Dermis blood vessel endothelial cell (primary cell): ENCODE data around the gene GNA12. TPM values are rescaled to one million over a fixed set of nuclear protein-coding genes. Genes with fewer than 3 reads are reported as not detected.

Experiments
- DNase-seq: peaks from one replicate; pipeline ENCODE4 v3.0.0; 2010
- total RNA-seq: library from RNA; depleted of rRNA; stranded (reverse); fragments of >200 nt; gene quantifications from 2 replicates; pipeline ENCODE4 v1.2.3, GENCODE V29; 2014

Gene GNA12
- total RNA-seq, 1 donor from 2014 or later: 17.4 TPM

DNA sequence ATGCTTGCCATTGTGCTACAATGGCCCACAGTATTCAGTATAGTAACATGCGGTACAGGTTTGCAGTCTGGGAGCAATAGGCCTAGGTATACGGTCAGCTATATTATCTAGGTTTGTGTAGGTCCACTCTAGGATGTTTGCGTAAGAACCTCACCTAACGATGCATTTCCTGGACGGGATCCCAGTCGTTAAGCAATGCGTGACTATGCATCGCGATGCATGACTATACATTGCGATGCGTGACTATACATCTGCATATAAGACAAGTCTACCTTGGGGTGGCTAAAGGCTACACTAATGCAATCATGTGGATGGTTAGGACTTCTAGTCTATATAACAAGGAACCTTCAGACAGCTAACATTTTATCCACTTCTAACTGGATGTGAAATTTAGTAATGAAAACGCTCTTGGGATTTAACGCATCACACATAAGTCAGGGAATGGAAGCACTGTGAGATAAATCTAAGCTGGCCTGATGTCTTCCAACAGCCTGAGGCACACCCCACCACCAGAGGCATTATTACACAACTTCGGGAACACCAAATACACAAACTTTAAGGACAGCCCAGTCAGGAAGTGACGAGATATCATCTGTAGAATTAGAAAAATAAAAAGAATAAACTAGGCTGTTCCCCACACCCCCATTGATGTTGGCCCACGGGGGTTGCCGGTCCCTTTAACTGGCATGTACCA lies 9.2 kb downstream of the GNA12 start:
- no peak for DNase-seq

DNA sequence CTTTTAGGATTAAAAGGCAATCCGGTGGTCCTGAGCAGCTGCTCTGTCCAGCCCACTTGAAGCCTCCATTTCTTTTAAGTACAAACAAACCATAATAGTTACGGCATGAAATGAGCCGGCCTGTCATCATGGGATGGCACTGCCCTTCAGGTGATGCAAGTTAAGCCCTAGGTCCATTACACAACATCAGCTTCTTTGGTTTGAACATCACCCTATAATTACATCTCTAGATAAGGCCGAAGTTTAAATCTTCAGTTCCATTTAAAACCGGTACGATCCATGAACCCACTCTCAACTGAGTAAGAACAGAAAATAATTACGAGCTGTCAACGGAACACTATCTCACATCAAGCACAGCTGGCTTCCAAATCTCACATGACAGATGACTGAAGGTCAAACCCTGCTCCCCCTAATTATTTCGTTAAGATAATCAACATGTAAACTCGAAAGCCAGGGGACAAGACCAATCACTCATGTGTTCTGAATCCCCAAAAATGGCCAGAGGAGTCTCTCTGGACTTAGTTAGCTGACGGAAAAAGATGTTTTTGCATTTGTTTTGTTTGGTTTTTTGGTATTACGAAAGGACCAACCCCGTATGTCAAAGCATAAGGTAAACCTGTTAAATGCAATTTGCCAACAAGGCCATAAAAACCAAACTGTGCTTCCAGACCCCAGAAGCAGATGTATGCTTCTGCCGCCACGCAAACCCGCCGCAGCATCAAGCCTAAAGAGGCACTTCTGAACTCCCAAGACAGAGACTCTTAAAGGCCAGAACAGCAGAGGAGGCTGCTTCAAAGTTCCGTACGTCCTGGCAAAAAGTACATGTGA lies 10.8 kb downstream of the GNA12 start:
- DNase-seq: no peak

DNA sequence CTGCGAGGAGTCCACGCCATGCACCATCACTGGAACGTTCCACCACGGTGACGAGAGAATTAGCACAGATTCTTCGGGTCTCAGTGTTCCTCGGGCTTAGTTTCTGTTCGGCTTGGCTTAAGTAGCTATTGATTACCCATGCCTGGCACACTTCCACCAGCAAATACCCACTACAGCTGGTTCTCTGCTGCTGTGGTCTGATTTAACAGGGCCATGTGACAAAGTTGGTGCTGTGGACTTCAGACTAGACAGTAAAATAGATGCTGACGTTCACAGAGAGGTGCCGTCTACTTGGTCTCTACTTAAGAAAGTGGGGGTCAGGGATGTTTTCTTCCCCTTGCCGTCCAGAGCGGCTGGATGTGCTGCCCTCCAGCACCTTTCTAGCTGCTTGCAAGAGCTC lies 11.6 kb downstream of the GNA12 start:
- no peak for DNase-seq

DNA sequence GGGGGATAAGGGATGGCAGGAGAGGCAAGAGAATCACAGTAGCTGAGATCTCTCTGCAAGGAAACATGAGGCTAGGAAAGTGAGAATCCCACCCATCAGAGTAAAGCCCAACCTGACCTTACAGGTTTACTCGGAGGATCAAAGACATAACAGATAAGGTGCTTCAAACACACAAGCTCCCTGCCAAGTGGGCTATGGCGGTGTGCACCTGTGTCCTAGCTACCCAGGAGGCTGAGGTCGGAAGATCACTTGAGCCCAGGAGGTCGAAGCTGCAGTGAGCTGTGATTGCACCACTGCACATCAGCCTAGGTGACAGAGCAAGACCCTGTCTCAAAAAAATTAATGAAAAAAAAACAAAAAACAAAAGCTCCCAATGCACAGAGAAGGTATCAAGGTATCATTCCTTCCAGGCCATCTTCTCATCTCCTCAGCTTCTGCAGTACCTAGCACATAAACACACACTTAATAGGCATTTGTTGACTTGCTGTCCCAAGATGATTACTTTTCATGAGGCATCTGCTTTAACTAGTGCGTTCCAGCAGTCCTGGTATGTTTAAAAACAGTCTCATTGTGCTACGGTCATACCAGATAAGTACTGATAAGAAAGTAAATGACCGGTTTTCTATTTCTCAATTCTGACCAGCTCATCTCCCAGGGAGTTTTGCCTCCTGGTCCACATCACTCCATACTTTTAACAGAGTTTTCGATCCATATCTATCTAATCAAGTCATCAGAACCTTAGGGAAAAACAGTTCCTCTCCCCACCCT lies 13.3 kb downstream of the GNA12 start:
- DNase-seq: no peak

DNA sequence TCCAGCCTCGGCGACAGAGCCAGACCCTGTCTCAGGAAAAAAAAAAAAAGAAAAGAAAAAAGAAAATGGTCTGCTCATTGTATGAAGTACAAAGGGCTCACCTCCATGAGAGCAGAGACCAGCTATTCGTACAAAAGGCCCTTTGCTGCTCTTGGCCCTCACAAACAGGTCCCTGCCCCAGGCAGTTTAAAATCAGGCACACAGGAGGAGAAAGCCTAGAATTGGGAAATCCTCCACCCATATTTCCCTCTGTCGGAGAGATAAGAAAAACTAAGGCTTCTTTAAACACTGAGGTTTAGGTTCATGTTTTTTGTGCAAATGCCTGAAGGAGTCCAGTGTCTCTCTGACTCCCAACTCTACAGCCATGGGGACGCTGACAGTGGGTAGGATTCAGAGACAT lies 15.1 kb downstream of the GNA12 start:
- DNase-seq: no peak

DNA sequence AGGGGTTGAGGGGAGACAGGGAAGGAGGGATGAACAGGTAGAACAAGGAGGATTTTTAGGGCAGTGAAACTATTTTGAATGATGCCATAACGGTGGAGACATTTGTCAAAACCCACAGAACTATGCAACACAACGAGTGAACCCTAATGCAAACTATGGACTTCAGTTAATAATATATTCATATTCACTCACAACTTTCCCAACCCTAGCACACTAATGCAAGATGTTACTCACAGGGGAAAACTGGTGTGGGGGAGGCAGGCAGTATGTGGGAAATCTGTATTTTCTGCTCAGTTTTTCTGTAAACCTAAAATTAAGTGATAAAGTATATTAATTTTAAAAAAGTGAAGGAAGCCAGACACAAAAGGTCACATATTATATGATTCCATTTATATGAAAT lies 17.3 kb downstream of the GNA12 start:
- DNase-seq: no peak

DNA sequence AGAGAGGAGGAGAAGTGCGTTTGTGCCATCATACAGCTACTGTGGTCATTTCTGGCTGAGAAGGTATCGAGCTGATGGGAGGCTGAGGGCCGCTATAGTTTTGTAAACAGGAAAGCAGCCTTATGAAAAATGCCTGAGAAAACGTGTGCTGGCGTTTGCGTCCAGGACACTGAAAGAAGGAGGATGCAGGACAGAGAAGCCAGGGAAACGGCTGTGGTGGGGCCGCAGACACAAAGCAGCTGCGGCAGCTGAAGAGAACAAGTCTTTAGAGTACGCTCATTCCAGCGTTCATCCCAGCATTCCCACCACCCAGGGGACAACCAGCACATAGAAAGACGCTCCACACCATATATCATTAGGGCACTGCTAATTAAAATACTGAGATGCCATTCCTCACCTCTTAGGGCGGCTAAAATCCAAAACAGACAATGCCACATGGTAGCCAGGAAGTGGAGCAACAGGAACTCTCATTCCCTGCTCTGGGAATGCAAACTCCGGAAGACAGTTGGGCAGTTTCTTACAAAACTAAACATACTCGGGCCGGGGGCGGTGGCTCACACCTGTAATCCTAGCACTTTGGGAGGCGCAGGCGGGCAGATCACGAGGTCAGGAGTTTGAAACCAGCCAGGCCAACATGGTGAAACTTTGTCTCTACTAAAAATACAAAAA lies 18.4 kb downstream of the GNA12 start:
- DNase-seq: peak; percentile 46

DNA sequence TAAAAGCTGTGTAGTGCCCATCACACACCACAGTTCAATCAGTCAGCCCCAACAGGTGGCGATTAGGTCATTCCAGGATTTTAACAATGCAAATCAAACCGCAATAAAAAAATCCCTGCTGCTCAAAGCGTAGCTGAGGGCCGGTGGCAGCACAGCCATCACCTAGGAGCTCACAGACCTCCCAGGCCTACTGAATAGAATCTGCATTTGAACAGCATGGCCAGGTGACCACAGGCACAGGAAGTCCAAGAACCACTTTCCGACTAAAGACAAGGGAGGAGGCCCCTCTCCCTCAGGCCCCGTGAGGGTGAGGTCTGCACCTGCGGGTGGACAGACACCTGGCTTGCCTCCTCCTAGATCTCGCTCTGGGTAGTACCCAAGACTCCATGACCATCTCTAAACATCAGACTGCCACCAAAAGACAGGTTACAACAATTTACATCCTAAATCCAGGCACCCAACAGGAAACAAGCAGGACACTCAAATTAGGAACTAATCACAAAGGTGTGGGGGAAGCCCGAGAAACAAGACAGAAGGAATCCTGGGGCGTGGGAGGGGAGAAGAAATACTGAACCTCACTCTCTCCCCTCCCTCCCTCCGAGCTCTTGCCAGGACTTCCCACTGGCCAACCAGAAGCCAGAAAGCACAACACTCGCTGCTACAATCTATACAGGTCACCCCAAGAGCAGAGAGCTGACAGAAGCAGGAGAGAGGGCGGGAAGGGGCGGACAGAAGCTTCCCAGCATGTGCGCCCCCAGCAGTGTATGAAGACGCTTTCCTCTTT lies 19.2 kb downstream of the GNA12 start:
- DNase-seq: no peak

DNA sequence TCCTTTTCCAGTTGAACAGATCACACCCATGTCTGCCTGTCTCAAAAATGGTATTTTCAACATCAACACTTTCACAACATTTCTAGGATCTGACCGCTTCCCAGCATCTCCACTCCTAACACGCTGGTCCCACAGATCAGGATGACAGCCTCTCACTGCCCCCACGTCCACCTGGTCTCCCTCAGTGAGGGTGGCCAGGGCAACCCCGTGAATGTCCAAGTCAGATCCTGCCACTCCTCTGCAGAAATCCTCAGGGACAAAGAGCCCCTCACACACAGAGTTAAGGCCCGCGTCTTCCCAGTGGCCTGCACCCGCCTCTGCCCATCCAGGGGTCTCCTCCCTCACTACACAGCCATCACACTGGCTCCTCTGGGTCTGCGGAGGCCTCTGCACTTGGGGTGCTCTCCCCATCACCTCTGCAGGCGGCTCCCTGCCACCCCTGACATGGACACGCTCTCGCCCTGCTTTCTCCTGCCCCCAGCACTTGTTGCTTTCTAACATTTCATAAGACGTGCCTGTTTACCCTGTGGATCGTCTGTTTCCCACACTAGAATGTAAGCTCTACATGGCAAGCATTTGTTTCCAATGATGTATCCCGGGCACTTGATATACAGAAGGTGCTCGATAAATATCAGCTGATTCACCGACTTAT lies 20.0 kb downstream of the GNA12 start:
- DNase-seq: no peak

DNA sequence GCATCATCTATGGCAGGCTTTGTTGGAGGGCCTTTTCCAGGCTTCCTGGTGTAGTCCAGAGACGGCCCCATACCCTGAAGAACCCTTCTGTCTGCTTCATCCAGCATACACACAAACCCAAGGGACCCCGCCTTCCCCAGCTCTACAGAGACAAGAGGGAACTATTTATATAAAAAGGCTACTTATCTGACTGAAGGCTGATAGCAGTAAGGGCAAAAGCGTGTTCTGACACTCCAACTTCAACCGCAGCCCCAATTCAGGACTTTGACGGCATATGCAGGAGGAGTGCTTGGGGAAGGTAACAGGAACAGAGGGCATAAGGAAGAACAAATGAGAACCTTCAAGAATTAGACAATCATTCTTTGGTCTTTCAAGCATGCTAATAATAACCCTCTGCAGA lies 21.0 kb downstream of the GNA12 start:
- DNase-seq: no peak

DNA sequence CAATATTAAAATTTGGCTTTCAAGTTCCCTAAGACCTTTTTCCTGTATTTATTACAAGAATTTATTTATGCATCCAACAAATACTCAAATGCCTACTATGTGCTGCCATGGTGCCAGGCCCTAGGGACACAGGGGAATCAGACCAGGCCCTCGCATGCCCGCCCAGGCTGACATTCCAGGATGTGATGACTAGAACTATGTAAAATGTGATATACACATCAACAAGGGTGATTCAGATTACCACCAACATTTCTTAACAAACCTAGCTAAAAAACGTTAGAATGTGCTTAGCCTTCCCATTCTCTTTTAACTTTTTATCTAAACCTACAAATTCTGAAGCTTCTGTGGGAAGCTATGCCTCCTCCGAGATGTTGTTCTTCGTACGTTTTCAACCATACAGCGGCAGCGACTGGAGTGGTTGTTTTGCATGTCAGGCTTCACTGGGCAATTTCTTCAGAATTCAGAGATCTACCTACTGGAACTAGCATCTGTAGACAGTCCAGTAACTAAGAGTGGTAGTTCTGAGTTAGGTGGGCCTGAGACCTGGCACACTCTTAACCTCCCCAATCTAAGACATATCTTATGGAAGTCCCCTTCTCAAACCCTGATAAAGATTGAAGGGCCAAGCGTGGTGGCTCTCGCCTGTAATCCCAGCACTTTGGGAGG lies 22.1 kb downstream of the GNA12 start:
- DNase-seq: peak; percentile 76

DNA sequence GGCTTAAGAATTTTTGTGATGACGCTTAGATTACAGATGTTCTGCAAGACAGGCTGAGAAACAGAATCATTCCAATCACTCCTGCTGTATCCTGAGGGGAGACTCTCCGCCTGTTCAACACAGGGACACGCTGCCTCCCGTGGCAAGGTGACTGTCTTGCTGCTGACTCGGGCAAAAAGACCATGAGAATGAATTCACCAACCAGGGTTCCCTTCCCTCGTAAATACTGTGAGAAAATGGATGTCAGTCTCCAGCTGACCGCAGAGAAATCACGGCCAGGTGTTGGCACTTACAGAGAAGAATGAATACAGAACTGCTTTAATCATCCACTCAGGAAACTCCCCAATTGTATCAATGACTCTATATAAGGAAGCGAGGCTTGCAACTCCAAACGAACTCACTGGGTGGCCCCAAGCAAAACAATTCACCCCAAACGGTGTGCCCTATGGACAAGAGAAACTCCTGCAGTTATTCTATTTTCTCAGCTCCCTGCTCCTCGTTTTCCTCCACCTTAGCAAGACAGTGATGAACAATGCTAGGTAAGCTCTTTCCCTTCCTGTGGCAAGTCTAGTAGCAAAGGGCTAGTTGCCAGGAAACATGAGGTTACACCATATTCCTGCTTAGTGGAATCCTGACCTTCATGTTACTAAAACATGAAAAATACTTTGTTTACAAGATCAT lies 22.8 kb downstream of the GNA12 start:
- peak; percentile 83 for DNase-seq

DNA sequence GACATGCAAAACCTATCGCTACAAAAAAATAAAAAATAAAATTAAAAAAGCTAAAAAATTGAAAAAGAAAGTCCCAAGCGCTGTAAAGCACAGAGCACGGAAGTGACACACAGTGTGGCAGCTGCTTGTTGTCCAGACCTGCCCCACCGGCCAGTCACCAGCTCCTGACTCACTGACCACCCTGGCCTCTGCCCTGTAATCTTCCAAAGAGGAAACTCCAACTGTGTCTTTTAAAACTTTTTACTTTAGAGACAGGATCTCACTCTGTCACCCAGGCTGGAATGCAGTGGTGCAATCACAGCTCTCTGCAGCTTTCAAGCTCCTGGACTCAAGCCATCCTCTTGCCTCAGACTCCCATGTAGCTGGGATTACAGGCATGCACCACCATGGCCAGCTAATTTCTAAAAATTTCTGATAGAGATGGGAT lies 23.6 kb downstream of the GNA12 start:
- peak; percentile 84 for DNase-seq

DNA sequence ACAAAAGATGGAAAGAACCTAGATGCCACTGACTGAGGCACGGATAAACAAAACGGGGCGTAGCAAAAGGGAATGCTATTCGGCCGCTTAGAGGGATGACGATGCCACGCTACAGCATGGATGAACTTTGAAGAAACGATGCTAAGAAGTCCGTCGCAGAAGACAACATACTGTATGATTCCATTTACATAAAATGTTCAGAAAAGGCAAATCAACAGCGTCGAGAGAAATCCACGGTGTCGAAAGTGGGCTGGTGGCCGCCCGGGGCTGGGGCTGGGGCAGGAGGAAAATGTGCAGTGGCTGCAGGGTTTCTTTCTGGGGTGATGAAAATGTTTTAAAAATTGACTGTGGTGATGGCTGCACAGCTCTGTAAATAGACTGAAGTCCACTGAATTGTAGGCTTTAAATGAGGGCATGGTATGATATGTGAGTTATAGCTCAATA lies 24.1 kb downstream of the GNA12 start:
- no peak for DNase-seq

DNA sequence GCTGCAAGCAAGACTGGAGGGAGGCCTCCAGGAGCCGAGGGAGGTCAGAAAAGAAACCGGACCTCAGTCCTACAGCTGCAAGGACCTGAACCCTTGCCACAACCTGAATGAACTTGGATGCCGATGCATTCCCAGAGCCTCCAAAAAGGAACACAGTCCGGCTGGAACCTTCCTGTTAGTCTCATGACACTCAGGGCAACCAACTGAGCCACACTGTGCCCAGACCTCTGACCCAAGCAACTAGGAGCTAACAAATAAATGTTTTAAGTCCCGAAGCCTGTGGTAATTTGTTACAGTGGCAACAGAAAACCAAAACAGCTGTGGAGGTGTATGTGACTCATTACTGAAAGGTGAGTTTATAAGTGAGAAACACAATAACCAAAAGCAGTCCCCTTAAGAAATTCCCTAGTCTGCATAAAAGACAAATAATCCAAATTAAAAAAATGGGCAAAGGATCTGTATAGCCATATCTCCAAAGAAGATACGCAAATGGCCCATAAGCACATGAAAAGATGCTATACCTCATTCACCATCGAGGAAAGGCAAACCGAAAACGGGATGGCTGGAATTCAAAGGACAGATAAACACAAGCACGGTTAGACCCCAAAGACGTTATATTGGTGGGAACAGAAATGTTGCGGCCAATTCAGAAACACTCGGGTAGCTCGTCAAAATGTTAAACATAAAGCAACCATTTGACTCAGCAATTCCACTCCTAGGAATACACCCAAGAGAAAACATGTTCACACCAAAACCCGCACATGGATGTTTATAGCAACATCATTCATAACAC lies 24.8 kb downstream of the GNA12 start:
- no peak for DNase-seq

DNA sequence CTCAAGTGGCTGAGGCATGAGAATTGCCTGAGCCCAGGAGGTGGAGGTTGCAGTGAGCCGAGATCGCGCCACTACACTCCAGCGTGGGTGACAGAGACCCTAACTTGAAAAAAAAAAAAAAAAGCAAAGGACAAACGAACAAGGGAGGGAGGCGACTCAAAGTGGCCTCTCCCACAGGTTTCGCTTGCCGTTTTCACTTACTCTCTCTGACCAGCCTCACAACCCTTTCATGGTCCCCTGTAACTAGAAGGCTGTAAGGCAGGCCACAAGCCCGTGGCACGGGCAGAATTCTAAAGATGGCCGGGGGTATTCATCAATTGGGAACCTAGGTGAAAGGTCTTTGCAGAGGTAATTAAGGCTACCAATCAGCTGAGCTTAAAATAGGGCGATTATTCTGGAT lies 25.5 kb downstream of the GNA12 start:
- DNase-seq: no peak

DNA sequence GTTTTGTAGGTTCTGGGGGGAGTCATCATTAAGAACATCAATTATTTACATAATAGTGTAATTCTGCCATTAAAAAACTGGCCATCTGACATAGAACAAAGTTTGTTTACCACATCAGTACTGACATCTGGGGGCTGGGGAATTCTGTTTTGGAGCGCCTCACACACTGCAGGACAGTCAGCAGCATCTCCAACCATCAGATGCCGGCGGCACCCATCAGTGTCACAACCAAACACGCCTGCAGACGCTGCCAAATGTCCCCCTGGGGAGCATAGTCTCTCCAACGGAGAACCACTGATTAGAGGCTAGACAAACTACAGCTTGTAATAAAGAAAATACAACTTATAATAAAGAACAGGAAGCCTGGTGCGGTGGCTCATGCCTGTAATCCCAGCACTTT lies 26.0 kb downstream of the GNA12 start:
- no peak for DNase-seq

DNA sequence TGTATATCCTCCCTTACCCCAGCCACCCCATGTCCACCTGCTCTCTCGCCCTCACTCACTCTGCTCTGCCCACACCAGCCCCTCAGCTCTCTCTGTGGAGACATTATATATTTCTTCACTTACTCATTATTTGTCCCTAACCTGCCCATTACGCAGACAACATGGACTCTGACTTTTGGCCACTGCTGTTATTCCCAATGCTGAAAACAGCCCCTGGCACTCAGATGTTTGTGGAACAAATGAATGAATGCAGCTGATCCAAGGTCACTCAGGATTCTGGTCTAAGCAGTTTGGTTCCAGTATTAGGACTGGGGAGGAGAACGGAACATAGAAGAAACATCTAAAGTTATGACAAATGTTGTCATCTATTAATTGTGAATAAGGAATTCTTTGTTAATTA lies 26.7 kb downstream of the GNA12 start:
- DNase-seq: no peak

DNA sequence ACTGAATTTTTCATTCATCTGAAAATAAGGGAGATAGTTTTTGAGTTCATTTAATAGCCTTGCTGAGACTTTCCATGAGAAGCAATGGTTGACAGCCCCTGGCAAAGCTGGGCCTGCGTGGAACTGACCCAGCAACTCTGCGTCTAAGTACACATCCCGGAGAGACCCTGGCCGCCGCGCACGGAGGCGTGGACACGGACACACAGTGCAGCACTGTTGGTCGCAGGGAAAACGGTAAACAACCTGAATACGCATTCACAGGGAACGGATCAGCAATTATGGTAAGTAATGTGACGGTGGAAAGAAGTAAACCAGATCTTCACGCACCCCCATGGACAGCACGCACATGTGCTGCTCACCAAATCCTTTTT lies 28.2 kb downstream of the GNA12 start:
- no peak for DNase-seq
